ENCODE data around the gene BBOX1.

Gene BBOX1

DNA sequence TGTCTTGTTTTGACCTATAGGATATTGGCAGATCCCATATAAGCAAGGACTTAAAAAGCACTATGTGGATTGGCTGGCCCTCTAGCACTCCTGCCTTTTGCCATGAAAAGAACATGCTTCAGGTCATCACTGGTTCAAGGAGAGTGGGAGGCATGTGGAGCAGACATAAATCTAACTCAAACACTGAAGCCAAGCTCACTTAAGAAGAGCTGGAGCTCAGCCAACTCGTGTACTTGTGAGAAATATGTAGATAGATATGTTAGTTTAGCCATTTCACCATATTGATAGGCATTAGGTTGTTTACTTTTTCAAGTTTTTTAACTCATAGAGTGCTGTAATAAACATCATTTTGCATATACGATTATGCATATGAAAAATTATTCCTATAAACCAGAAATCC is 19.9 kb upstream of the BBOX1 start:
- Histone ChIP-seq H3K4me3 (no peak overlapping the region), H3K36me3 (ENCODE audit: insufficient read depth, low read length) (no peaks in the 10 kb centered on the region), H3K27ac (no peak overlapping the region), H3K9me3 (ENCODE audit: low read depth, low read length) (no peaks in the 10 kb centered on the region), H3K9ac (ENCODE audit: insufficient read length) (no peak overlapping the region)
- TF ChIP-seq EZH2 (IDR thresholded peaks at IDR 0.05) (no peak), POLR2AphosphoS5 (IDR thresholded peaks at IDR 0.05; ENCODE audit: borderline replicate concordance, low read depth, low read length) (no peak), FOXP2 (optimal IDR thresholded peaks at IDR 0.05; ENCODE audit: control extremely low read depth, extremely low read length, insufficient read depth) (no peak)
- no peak for DNase-seq (ENCODE audit: low read depth, low spot score)

DNA sequence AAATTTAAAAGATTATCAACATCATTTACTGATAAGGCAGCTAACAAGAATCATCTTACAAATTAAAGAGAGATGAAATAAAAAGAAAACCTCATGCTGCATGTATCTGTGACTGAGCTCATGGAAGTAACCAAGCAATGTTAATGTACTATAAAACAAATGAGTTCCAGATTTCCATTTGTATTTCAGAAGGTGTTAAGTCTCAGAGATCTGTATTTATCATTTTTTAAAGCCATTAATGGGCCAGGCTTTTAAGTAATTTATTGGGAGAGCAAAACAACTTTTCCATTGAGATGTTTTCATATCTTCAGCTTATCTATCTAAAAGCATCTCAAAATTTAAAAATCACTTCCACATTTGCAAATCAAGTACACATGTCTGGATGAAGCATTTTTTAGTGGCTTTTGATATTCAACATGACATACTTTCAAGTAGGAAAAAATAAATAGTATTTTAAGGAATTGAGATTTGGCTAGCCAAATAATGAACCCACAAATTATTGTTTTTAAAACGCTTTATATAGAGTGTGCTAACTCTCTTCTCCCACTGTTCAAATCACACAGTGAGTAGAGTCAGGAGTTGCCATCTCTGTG is 17.9 kb upstream of the BBOX1 start:
- no peak for DNase-seq (ENCODE audit: low read depth, low spot score)
- no peaks in the 10 kb centered on the region for H3K9me3 ChIP-seq (ENCODE audit: low read depth, low read length)
- H3K4me3 ChIP-seq: no peak overlapping the region
- H3K27ac ChIP-seq: no peak overlapping the region
- no peaks in the 10 kb centered on the region for H3K36me3 ChIP-seq (ENCODE audit: insufficient read depth, low read length)
- H3K9ac ChIP-seq (ENCODE audit: insufficient read length): no peak overlapping the region
- TF ChIP-seq FOXP2 (optimal IDR thresholded peaks at IDR 0.05; ENCODE audit: control extremely low read depth, extremely low read length, insufficient read depth) (no peak), POLR2AphosphoS5 (IDR thresholded peaks at IDR 0.05; ENCODE audit: borderline replicate concordance, low read depth, low read length) (no peak), EZH2 (IDR thresholded peaks at IDR 0.05) (no peak)

DNA sequence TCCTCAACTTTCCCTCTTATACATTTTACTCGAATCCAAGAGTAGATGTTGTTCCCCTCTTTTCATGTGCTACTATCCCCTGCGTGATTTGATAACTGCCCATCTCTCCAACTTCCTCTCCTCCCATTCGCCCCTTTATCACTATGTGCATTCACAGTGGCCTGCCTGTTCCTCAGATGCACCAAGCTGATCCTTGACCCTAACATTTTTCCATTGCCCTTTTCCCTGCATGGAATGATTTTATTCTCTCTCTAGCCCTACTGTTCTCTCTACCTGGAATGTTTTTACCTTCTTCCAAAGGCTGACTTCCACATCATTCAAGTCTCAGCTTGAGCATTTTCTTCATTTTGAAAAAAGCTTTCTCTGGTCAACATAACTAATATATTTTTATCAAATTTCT is 15.8 kb upstream of the BBOX1 start:
- DNase-seq (ENCODE audit: low read depth, low spot score): no peak
- no peak for TF ChIP-seq POLR2AphosphoS5 (IDR thresholded peaks at IDR 0.05; ENCODE audit: borderline replicate concordance, low read depth, low read length)
- TF ChIP-seq EZH2 (IDR thresholded peaks at IDR 0.05): no peak
- TF ChIP-seq FOXP2 (optimal IDR thresholded peaks at IDR 0.05; ENCODE audit: control extremely low read depth, extremely low read length, insufficient read depth): no peak
- Histone ChIP-seq H3K4me3 (no peak overlapping the region), H3K36me3 (ENCODE audit: insufficient read depth, low read length) (no peaks in the 10 kb centered on the region), H3K27ac (no peak overlapping the region), H3K9ac (ENCODE audit: insufficient read length) (no peak overlapping the region), H3K9me3 (ENCODE audit: low read depth, low read length) (no peaks in the 10 kb centered on the region)

DNA sequence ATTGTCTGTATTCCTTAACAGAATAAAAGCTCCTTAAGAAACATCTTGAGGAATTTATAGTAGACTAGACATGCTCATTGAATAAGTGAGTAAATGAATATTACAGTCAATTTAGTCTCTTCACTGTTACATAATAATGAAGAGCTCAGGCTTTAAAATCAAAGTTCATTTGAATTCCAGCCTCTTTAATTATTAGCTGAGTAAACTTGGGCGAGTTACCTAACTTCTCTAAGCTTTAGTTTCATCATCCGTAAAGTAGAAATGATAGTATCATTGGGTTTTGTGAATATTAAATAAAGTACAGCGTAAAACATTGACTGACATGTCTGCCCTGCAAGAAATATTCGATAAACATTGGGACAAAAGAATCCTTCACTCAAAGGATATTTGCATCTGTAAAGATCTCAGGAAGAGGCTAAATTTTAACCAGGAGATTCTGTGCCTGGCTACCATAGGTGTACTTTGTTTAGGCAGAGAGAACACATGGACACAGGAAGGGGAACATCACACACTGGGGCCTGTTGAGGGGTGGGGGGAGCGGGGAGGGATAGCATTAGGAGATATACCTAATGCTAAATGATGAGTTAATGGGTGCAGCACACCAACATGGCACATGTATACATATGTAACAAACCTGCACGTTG is 15.2 kb upstream of the BBOX1 start:
- H3K4me3 ChIP-seq: no peak overlapping the region
- H3K27ac ChIP-seq: no peak overlapping the region
- no peak overlapping the region for H3K9ac ChIP-seq (ENCODE audit: insufficient read length)
- no peaks in the 10 kb centered on the region for H3K9me3 ChIP-seq (ENCODE audit: low read depth, low read length)
- H3K36me3 ChIP-seq (ENCODE audit: insufficient read depth, low read length): no peaks in the 10 kb centered on the region
- TF ChIP-seq FOXP2 (optimal IDR thresholded peaks at IDR 0.05; ENCODE audit: control extremely low read depth, extremely low read length, insufficient read depth): no peak
- DNase-seq (ENCODE audit: low read depth, low spot score): no peak

DNA sequence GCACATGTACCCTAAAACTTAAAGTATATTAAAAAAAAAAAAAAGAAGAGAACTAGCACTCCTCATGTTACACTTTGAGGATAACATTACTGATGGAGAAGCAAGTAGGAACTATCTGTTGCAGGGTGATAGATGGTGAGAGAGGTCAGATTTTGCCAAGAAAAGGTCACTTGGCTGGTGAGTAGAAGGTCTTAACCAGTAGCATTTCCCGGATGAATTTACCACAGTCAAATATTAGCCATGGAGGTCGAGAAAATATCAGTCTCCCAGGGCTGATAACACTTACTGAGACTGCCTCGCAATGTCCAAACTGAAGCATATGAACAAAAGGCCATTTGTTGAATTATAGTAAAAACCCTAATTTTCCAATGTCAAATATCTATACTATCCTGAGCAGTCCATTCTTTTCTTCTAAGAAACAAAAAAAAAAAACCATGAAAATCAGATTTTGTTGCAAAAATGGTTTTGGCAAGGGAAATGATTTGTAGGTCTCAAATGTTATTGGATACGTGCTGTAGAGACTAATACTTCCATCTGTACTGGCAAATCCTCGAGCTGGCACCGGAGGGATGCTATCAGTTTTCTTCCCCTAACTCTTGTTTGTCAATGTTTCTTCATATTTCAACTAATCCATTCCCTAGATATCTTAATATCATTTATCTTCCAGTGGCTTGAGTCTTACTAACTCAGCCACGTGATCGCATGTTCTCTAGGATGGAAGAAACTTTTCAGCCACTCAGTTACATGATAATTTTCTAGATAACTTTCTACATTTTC is 14.5 kb upstream of the BBOX1 start:
- Histone ChIP-seq H3K9ac (ENCODE audit: insufficient read length) (no peak overlapping the region), H3K9me3 (ENCODE audit: low read depth, low read length) (no peaks in the 10 kb centered on the region), H3K27ac (no peak overlapping the region), H3K36me3 (ENCODE audit: insufficient read depth, low read length) (no peaks in the 10 kb centered on the region), H3K4me3 (no peak overlapping the region)
- TF ChIP-seq EZH2 (IDR thresholded peaks at IDR 0.05): no peak
- TF ChIP-seq POLR2AphosphoS5 (IDR thresholded peaks at IDR 0.05; ENCODE audit: borderline replicate concordance, low read depth, low read length): no peak
- no peak for TF ChIP-seq FOXP2 (optimal IDR thresholded peaks at IDR 0.05; ENCODE audit: control extremely low read depth, extremely low read length, insufficient read depth)
- no peak for DNase-seq (ENCODE audit: low read depth, low spot score)

DNA sequence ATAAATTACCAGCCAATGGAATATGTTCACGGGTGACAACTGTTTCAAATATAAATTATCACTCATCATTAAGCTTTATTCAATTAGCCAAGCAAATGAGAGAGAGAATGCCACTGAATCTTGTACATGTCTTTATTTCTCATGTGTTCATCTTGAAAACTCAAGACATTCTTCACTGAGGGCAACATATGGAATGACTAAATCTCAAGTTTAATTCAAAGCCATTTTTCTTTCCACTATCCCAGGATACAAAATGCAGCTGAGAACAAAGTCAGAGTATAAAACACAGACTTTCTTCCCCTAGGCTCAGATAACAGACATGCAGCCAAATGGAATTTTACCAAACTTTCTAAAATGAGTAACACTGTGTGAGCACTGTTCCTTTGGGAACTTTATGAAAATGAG is 12.1 kb upstream of the BBOX1 start:
- Histone ChIP-seq H3K4me3 (no peak overlapping the region), H3K27ac (no peak overlapping the region), H3K9me3 (ENCODE audit: low read depth, low read length) (no peaks in the 10 kb centered on the region), H3K9ac (ENCODE audit: insufficient read length) (no peak overlapping the region), H3K36me3 (ENCODE audit: insufficient read depth, low read length) (no peaks in the 10 kb centered on the region)
- DNase-seq (ENCODE audit: low read depth, low spot score): no peak
- no peak for TF ChIP-seq EZH2 (IDR thresholded peaks at IDR 0.05)

DNA sequence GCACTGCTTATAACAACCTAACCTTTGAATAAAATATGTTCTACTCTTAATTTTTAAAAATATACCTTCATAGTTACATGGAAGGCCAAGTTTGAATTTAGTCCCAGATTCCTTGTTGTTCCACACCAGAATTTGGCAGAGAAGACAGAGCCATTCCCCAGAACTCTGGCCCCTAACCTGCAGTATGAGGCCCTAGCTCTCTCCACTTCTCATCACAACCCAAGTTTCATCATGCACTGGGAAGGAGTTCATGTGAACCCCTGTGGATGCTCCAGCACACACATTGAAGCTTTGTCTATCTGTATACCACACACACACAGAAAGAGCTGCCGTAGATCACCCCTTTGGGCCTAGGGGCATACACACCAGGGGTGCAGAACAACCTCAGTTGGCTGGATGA is 10.6 kb upstream of the BBOX1 start:
- no peak for DNase-seq (ENCODE audit: low read depth, low spot score)
- Histone ChIP-seq H3K9me3 (ENCODE audit: low read depth, low read length) (no peaks in the 10 kb centered on the region), H3K27ac (no peak overlapping the region), H3K36me3 (ENCODE audit: insufficient read depth, low read length) (no peaks in the 10 kb centered on the region), H3K4me3 (no peak overlapping the region), H3K9ac (ENCODE audit: insufficient read length) (no peak overlapping the region)
- TF ChIP-seq FOXP2 (optimal IDR thresholded peaks at IDR 0.05; ENCODE audit: control extremely low read depth, extremely low read length, insufficient read depth) (no peak), POLR2AphosphoS5 (IDR thresholded peaks at IDR 0.05; ENCODE audit: borderline replicate concordance, low read depth, low read length) (no peak), EZH2 (IDR thresholded peaks at IDR 0.05) (no peak)

DNA sequence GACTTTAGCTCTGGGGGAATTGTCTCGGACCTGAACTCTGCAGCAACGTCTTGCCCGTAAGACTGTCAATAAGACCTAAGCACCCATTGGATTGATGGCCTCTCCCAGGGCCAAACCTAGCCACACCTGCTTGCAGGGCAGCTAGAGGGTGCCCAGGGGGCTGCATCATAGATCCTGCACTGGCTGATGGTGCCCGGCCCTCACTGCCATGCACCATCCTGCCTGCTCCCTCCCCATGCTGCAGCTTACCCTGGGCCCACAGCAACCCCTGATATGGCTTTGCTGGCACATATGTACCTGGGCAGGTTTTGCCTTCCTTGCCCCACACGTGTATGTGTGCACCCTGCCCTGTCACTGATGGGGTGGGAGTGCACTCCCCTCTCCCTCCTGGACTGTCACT is 8.9 kb upstream of the BBOX1 start:
- Histone ChIP-seq H3K9me3 (ENCODE audit: low read depth, low read length) (no peaks in the 10 kb centered on the region), H3K36me3 (ENCODE audit: insufficient read depth, low read length) (no peaks in the 10 kb centered on the region), H3K9ac (ENCODE audit: insufficient read length) (no peak overlapping the region), H3K4me3 (no peak overlapping the region), H3K27ac (no peak overlapping the region)
- DNase-seq (ENCODE audit: low read depth, low spot score): no peak
- no peak for TF ChIP-seq FOXP2 (optimal IDR thresholded peaks at IDR 0.05; ENCODE audit: control extremely low read depth, extremely low read length, insufficient read depth)
- no peak for TF ChIP-seq EZH2 (IDR thresholded peaks at IDR 0.05)
- TF ChIP-seq POLR2AphosphoS5 (IDR thresholded peaks at IDR 0.05; ENCODE audit: borderline replicate concordance, low read depth, low read length): no peak
